ENCODE data around the gene TMEM95. TPM values are rescaled to one million over a fixed set of nuclear protein-coding genes. Genes with fewer than 3 reads are reported as not detected.
"Not testable (repeated sequence)": the region's sequence is repeated elsewhere in the genome, so short reads cannot be mapped to it uniquely, and the experiment has no call there.

The TMEM95 gene
- polyA plus RNA-seq, 3 donors, result not detected

DNA sequence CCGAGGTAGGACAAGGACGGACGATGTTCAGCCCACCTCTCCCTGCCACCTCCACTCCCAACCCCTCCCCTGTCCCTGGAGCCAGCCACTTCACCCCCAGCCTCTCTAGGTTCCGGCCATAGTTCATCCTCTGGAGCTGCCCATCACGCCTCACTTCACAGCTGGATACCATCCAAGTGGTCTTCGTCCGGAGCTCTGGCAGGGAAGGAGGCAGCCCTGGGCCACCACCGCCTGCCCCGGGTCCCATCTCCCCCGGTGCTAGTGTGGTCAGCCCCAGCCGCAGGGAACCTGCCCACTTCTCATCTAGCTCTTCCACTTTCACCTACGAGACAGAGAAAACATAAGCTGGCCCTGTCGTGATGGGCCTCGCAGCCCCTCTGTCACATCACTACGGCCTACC lies 33.5 kb upstream of the TMEM95 start:
- WGBS, 3 donors, result 88 to 93% (median 92%) methylated on average over 15 of the region's 15 CpGs
- no peak overlapping the region for H3K27ac ChIP-seq (ENCODE audit: low read depth, low read length)

DNA sequence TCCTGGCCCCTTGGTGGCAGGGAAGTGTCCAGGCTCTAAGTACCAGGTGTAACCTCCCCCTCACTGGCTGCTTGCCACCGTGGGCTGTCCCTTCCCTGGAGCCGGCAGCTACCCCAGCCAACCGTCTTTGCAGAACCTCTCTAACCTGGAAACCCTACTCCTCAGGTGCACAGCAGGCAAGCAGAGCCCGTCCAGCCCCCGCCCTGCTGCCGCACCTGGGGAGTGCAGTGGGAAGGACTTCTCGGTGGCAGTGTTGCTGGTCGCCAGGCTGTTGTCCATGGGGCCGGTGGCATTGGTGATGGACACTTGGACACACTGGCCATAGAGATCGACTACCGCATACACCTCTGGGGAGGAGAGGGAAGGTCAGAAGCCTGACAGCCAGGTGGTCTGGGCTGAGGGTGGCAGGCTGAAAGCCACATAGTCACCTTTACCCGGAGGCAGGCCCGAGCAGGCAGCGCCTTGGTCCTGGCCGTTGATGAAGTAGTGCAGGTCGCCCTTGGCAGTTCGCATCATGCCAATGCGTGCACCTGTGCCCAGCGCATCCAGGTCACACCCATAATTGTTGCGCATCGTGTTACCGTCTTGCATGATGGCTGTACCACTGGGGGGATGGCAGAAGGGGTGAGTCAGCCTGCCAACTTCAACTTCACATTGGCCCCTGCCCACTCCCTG lies 32.3 kb upstream of the TMEM95 start:
- H3K27ac ChIP-seq (ENCODE audit: low read depth, low read length), result no peak overlapping the region
- WGBS, 3 donors, result 91 to 93% (median 93%) methylated on average over 22 of the region's 22 CpGs

DNA sequence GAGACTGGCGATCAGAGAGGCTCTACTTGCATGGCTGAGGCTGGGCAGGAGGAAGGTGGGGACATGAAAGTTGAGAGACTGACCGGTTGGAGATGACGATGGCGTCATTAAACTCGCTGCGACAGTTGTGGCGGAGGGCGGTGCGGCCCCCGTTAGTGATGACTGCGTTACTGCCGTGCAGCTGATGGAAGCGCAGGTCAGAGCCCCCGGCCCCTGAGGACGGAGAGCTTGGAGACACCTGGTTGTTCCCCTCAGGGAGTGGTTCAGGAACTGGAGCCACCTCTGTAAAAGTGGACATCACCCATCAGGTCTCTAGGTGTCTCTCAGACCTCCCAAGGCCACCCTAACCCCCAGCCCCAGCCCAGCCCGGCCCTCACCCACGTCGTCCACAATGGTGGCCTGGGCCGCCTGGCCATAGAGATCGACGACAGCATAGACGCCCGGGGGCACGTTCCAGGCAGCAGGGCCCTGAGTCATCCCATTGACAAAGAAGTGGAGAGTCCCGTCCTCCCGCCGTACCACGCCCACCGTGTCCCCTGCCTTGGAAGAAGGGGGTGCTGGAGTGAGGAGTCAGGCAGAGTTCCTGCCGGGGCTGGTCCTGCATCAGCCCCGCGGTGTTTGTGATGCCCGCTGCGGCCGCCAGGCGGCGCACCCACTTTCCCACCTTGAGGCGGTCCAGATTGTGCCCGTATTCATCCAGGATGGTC lies 31.1 kb upstream of the TMEM95 start:
- WGBS, 3 donors, result 63 to 66% (median 65%) methylated on average over 39 of the region's 39 CpGs
- H3K27ac ChIP-seq (ENCODE audit: low read depth, low read length), result no peak overlapping the region

DNA sequence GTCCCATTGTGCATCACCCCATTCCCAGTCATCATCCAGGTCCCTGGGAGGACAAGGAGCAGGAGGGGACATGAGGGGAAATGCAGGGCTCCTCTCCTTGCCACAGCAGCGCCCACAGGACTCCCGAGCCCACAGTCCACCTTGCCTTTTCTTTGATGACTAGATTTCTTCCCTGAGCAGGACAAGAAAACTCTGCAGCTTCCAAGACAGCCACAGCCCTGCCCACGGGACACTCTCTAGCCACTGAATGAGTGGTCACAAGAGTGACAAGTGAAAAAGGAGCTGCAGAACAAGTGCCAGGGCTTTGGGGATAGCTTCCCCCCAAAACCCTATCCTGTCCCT lies 30.5 kb upstream of the TMEM95 start:
- WGBS, 3 donors, result 82 to 90% (median 83%) methylated on average over 3 of the region's 3 CpGs
- no peak overlapping the region for H3K27ac ChIP-seq (ENCODE audit: low read depth, low read length)

DNA sequence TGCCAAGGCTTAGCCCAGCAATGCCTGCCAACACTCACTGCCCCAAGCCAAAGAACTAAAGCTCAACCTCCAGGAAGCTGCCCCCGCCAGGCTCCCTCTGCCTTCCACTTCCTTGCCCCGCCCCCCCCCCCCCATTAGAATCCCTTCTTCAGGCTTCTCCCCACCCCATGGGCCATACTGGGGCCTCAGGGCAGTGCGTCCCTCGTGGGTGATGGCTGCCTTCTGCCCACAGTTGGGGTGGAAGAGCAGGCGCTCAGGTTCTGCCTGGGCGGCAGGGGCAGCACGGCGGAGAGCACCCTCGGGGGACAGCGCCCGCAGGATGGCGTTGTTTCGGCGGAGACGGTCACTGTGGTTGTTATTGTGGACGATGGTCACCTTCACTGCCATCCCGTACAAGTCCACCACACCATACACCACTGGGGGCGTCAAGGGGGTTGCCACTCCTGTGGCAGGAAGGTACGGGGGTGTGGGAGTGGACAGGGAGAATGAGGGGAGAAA lies 29.9 kb upstream of the TMEM95 start:
- WGBS, 3 donors, result 89 to 93% (median 90%) methylated on average over 17 to 19 of the region's 19 CpGs
- H3K27ac ChIP-seq (ENCODE audit: low read depth, low read length), result no peak overlapping the region

- no peak overlapping the region for H3K27ac ChIP-seq (ENCODE audit: low read depth, low read length)
- 87 to 94% (median 93%) methylated on average over 11 of the region's 11 CpGs for WGBS, 3 donors
These were observed 28.8 kb upstream of the TMEM95 start for GRCh38 chr17:7326186-7326585.

- WGBS, 3 donors, result 85 to 91% (median 85%) methylated on average over 7 of the region's 7 CpGs
These were observed 27.9 kb upstream of the TMEM95 start for GRCh38 chr17:7327056-7327455.

DNA sequence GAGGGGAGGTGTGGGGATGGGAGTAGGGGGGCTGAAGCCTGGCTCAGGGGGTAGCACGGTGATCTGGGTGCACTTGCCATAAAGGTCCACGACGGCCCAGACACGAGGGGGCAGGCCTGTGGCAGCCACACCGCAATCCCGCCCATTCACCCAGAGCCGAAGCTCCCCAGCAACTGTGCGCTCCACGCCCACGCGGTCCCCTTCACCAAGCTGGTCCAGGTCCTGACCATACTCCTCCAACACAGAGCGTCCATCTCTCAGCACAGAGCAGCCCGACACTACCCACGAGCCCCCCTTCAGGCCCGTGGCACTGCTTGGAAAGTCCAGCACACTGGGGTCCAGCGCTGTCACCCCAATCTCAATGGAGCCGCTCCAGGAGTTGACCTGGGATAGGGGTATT lies 27.5 kb upstream of the TMEM95 start:
- 86% methylated on average over 17 of the region's 17 CpGs for WGBS, 3 donors

More at GRCh38 chr17:7327056-7327455, 27.9 kb upstream of the TMEM95 start:
- H3K27ac ChIP-seq (ENCODE audit: low read depth, low read length), result no peak overlapping the region

DNA sequence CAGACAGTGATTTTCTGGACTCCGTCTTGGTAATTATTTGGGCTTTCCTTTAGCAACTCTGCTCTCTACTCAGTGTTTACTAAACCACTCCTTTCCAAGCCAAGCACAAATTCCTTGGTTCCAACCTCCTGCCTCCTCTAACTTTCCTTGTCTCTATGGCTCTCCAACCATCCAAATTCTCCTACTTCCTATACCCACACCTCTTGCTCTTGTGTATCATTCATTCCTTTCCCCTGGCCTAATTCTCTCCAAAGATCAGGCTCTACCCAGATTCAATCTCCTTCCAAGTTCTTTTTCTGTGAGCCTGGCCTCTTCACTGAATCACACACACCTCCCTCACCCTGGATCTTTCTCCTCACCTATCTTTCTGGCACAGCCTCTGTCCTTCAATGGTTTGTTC lies 26.9 kb upstream of the TMEM95 start:
- 65 to 78% (median 68%) methylated on average over 1 of the region's 1 CpG for WGBS, 3 donors
- H3K27ac ChIP-seq (ENCODE audit: low read depth, low read length), result no peak overlapping the region

More for the DNA sequence above, 27.5 kb upstream of the TMEM95 start:
- H3K27ac ChIP-seq (ENCODE audit: low read depth, low read length), result no peak overlapping the region

GRCh38 chr17:7328840-7329373 lies 26.0 kb upstream of the TMEM95 start, which contains the start of gene NEURL4:
TSS of gene NEURL4 (minus strand) at chr17:7329335. CDS start at chr17:7329312, 23 bp downstream.
- WGBS, 3 donors, result 0 to 1% (median 1%) methylated on average over 33 to 50 of the region's 50 CpGs
- peak within 1 kb of the TSS; percentile 40 for H3K27ac ChIP-seq (ENCODE audit: low read depth, low read length)

GRCh38 chr17:7329374-7329996 lies 25.5 kb upstream of the TMEM95 start:
- WGBS, 3 donors, result 0% methylated on average over 43 of the region's 43 CpGs

DNA sequence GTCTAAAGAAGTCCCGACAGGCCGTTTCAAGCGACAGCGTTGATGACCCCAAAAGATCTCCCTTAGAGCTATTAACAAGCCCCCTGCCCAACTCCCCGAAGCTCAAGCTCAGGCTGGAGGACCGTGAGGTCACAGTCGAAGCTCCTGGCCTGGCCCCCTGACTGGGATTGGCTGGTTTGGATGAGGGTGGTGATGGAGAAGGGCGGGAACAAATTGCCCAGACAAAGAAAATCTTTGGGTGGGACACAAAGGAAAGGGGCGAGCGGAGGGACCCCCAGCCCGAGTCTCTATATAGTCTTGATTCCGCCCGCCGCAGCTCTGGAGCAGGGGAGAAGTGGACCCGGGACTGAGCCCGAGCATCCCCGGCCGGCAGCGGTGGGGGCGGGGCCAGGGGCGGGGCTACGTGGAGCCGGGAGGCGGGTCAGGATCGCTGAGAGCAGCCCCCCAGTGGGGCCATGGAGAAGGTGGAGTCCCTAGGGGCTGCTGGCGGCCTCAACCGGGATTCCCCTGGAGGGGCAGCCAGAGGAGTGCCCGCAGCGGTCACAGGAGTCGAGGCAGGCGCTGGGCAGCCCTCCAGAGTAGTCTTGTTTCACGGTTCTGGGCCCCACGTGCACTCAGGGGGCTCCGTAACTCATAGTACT lies 24.8 kb upstream of the TMEM95 start:
- 0 to 3% (median 1%) methylated on average over 33 to 34 of the region's 34 CpGs for WGBS, 3 donors
- peak overlapping the region; percentile 40 for H3K27ac ChIP-seq (ENCODE audit: low read depth, low read length)

More at GRCh38 chr17:7329374-7329996, 25.5 kb upstream of the TMEM95 start:
- H3K27ac ChIP-seq (ENCODE audit: low read depth, low read length), result peak overlapping the region; percentile 40

- H3K27ac ChIP-seq (ENCODE audit: low read depth, low read length), result no peak overlapping the region
- 61 to 66% (median 66%) methylated on average over 13 of the region's 13 CpGs for WGBS, 3 donors
These were observed 24.3 kb upstream of the TMEM95 start for GRCh38 chr17:7330638-7331015.

GRCh38 chr17:7332111-7332510 lies 22.8 kb upstream of the TMEM95 start:
- whole genome bisulfite sequencing, 3 donors, result 47 to 54% (median 50%) methylated on average over 7 of the region's 7 CpGs
- no peak overlapping the region for H3K27ac ChIP-seq (ENCODE audit: low read depth, low read length)

DNA sequence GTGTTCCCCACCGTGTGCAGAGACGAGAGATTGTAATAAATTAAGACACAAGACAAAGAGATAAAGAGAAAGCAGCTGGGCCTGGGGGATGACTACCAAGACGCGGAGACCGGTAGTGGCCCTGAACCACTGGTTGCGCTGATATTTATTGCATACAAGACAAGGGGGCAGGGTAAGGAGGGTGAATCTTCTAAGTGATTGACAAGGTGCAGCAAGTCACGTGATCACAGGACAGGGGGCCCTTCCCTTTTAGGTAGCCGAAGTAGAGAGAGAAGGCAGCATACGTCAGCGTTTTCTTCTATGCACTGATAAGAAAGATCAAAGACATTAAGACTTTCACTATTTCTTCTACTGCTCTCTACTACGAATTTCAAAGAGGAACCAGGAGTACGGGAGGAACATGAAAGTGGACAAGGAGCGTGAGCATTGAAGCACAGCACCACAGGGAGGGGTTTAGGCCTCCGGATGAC lies 22.3 kb upstream of the TMEM95 start:
- not testable (repeated sequence) for H3K27ac ChIP-seq (ENCODE audit: low read depth, low read length)
- 35 to 56% (median 40%) methylated on average over 14 of the region's 14 CpGs for WGBS, 3 donors

- no peak overlapping the region for H3K27ac ChIP-seq (ENCODE audit: low read depth, low read length)
- 60 to 93% (median 83%) methylated on average over 3 of the region's 3 CpGs for WGBS, 3 donors
These were observed 19.9 kb upstream of the TMEM95 start for GRCh38 chr17:7334938-7335538.

DNA sequence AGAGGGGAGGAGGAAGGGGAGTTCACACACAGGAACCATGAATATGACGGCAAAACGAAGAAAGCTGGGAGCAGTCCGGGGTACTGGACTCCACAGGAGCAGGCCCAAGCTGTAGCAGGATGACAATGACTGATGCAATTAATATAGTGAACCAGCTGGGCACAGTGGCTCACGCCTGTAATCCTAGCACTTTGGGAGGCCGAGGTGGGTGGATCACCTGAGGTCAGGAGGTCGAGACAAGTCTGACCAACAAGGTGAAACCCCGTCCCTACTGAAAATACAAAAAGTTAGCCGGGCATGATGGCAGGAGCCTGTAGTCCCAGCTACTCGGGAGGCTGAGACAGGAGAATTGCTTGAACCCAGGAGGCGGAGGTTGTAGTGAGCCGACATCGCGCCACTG lies 19.2 kb upstream of the TMEM95 start:
- not testable (repeated sequence) for H3K27ac ChIP-seq (ENCODE audit: low read depth, low read length)
- WGBS, 3 donors, result 79 to 86% (median 80%) methylated on average over 13 of the region's 13 CpGs
